Central memory CD8-positive, alpha-beta T cell (primary cell): ENCODE measurements around the gene COL23A1.

ENCODE experiments used
- ATAC-seq: fragments of 150-1000 bp; cut with Tn5 transposase; replicated peaks from 2 replicates; pipeline ENCODE4 v1.10.0; 2022; ENCODE audit warnings: mild to moderate bottlenecking, moderate FRiP score, moderate number of reproducible peaks; ENCODE audit not compliant: poor library complexity, severe bottlenecking; ENCODE audit errors: extremely low read depth
- DNase-seq, 2 donors: peaks; one replicate each; pipeline ENCODE4 v3.0.0; 2021; ENCODE audit warnings: low spot score in 2 of 2
- H3K27ac Mint-ChIP-seq: one replicate; pipeline ENCODE4 v1.8.0; 2022; ENCODE audit warnings: low read depth, mild to moderate bottlenecking, moderate library complexity, mixed read lengths
- H3K27me3 Mint-ChIP-seq: one replicate; pipeline ENCODE4 v1.8.0; 2022; ENCODE audit warnings: mixed read lengths
- H3K36me3 Mint-ChIP-seq: one replicate; pipeline ENCODE4 v1.8.0; 2022; ENCODE audit warnings: mild to moderate bottlenecking, moderate library complexity, mixed read lengths; ENCODE audit not compliant: insufficient read depth
- H3K4me1 Mint-ChIP-seq: one replicate; pipeline ENCODE4 v1.8.0; 2022; ENCODE audit warnings: mixed read lengths
- H3K4me3 Mint-ChIP-seq: one replicate; pipeline ENCODE4 v1.8.0; 2022; ENCODE audit warnings: mild to moderate bottlenecking, moderate library complexity, mixed read lengths
- H3K9me3 Mint-ChIP-seq: one replicate; pipeline ENCODE4 v1.8.0; 2022; ENCODE audit warnings: mixed read lengths

Gene COL23A1

DNA sequence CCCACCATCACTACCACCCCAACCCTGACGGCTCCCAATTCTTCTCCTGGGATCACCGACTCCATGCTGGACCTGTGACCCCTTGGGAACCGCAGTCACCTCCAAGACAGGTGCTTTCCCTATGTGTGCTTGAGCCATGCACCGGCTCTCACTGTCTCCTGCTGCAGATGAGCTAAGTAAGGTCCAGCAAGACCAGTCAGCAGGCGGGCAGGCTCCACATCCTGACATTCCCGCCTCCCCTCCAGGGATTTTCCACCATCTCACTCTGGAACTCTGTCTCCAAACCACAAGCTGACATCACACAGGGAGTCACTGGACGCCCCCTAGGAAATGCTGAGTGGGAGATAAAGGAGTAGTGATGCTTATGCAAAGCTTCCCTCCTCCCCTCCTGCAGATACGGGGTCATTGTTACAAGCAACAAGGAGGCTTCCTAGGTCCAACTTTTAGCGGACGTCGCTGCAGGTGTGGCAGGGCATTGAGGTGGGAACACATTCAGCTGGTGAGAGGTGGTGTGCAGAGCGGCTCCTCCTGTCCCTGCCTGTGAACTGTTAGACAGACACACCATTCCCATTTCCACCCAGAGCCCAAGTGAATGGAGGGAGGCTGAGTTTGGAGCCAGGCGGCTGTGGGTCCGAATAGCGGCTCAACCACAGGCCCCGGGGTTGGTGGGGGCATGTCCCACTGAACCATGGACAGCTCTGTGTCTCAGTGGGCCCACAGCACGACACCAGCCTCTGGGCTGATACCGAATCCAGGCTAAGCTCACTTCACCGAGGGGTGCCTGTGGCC, 228.3 kb downstream of the COL23A1 start:
- Mint-ChIP-seq H3K4me1 (no peaks in the 10 kb centered on the region), H3K36me3 (no peaks in the 10 kb centered on the region), H3K27me3 (peaks cover 27% of the 10 kb centered on the region), H3K4me3 (no peak overlapping the region), H3K27ac (no peak overlapping the region), H3K9me3 (no peaks in the 10 kb centered on the region)
- no peak for DNase-seq
- ATAC-seq = no peak

- Mint-ChIP-seq H3K4me3 (no peak overlapping the region), H3K9me3 (no peaks in the 10 kb centered on the region), H3K27ac (no peak overlapping the region), H3K27me3 (peaks cover 26% of the 10 kb centered on the region), H3K4me1 (peaks cover 5% of the 10 kb centered on the region), H3K36me3 (peaks cover 2% of the 10 kb centered on the region)
- DNase-seq = no peak
- no peak for ATAC-seq
Observed at GRCh38 chr5:178360926-178361235, 229.3 kb downstream of the COL23A1 start.

- no peak overlapping the region for H3K27ac Mint-ChIP-seq
- no peaks in the 10 kb centered on the region for H3K9me3 Mint-ChIP-seq
- peaks cover 2% of the 10 kb centered on the region for H3K36me3 Mint-ChIP-seq
- H3K27me3 Mint-ChIP-seq = peaks cover 22% of the 10 kb centered on the region
- peaks cover 5% of the 10 kb centered on the region for H3K4me1 Mint-ChIP-seq
- no peak overlapping the region for H3K4me3 Mint-ChIP-seq
- DNase-seq = no peak
- no peak for ATAC-seq
Observed at GRCh38 chr5:178360222-178360925, 229.8 kb downstream of the COL23A1 start.

- DNase-seq = no peak
- Mint-ChIP-seq H3K27me3 (peaks cover 21% of the 10 kb centered on the region), H3K4me3 (no peak overlapping the region), H3K27ac (no peak overlapping the region), H3K36me3 (peaks cover 2% of the 10 kb centered on the region), H3K9me3 (no peaks in the 10 kb centered on the region), H3K4me1 (peaks cover 5% of the 10 kb centered on the region)
- no peak for ATAC-seq
Observed at GRCh38 chr5:178359738-178360137, 230.5 kb downstream of the COL23A1 start.

GRCh38 chr5:178357678-178358077, 232.5 kb downstream of the COL23A1 start:
- no peaks in the 10 kb centered on the region for H3K9me3 Mint-ChIP-seq
- H3K4me3 Mint-ChIP-seq = no peak overlapping the region
- ATAC-seq = no peak
- no peak overlapping the region for H3K27ac Mint-ChIP-seq
- peaks cover 2% of the 10 kb centered on the region for H3K36me3 Mint-ChIP-seq
- peaks cover 5% of the 10 kb centered on the region for H3K4me1 Mint-ChIP-seq
- H3K27me3 Mint-ChIP-seq = peaks cover 41% of the 10 kb centered on the region
- no peak for DNase-seq

GRCh38 chr5:178357121-178357521, 233.1 kb downstream of the COL23A1 start:
- Mint-ChIP-seq H3K4me1 (peaks cover 5% of the 10 kb centered on the region), H3K36me3 (peaks cover 2% of the 10 kb centered on the region), H3K4me3 (no peak overlapping the region), H3K9me3 (no peaks in the 10 kb centered on the region), H3K27me3 (peaks cover 46% of the 10 kb centered on the region), H3K27ac (no peak overlapping the region)
- ATAC-seq (no peak), DNase-seq (no peak)

- Mint-ChIP-seq H3K9me3 (no peaks in the 10 kb centered on the region), H3K27ac (no peak overlapping the region), H3K4me3 (no peak overlapping the region), H3K27me3 (peaks cover 43% of the 10 kb centered on the region), H3K4me1 (peaks cover 5% of the 10 kb centered on the region), H3K36me3 (peaks cover 2% of the 10 kb centered on the region)
- ATAC-seq = no peak
- no peak for DNase-seq
Observed at GRCh38 chr5:178356431-178356872, 233.7 kb downstream of the COL23A1 start.

GRCh38 chr5:178355671-178356070, 234.5 kb downstream of the COL23A1 start:
- Mint-ChIP-seq H3K9me3 (no peaks in the 10 kb centered on the region), H3K27ac (no peak overlapping the region), H3K27me3 (peaks cover 46% of the 10 kb centered on the region), H3K4me1 (peaks cover 5% of the 10 kb centered on the region), H3K36me3 (peaks cover 2% of the 10 kb centered on the region), H3K4me3 (no peak overlapping the region)
- ATAC-seq (no peak), DNase-seq (no peak)

GRCh38 chr5:178353461-178353860, 236.7 kb downstream of the COL23A1 start:
- Mint-ChIP-seq H3K4me1 (peaks cover 5% of the 10 kb centered on the region), H3K9me3 (no peaks in the 10 kb centered on the region), H3K36me3 (peaks cover 2% of the 10 kb centered on the region), H3K27me3 (peaks cover 51% of the 10 kb centered on the region), H3K27ac (no peak overlapping the region), H3K4me3 (no peak overlapping the region)
- DNase-seq (no peak), ATAC-seq (no peak)

DNA sequence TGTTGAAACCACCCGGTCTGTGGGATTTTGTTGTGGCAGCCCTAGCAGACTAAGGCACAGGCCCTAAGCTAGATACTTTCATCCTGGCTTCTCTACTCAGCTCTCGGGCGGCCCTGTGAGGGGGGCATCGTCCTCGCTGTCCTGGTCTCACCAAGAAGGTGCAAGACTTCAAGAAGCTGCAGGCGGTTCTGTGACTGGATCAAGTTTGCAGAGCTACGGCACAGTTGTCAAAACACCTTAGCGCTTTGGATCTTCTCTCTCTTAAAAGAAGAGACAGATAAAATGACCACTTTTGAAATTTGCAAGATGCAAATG, 238.2 kb downstream of the COL23A1 start:
- H3K27ac Mint-ChIP-seq = no peak overlapping the region
- H3K4me1 Mint-ChIP-seq = peaks cover 5% of the 10 kb centered on the region
- no peak overlapping the region for H3K4me3 Mint-ChIP-seq
- H3K36me3 Mint-ChIP-seq = peaks cover 2% of the 10 kb centered on the region
- DNase-seq = no peak
- ATAC-seq = no peak
- H3K9me3 Mint-ChIP-seq = no peaks in the 10 kb centered on the region
- H3K27me3 Mint-ChIP-seq = peaks cover 51% of the 10 kb centered on the region

GRCh38 chr5:178351221-178352034, 238.8 kb downstream of the COL23A1 start:
- H3K36me3 Mint-ChIP-seq = peaks cover 2% of the 10 kb centered on the region
- H3K27ac Mint-ChIP-seq = no peak overlapping the region
- no peak overlapping the region for H3K4me3 Mint-ChIP-seq
- ATAC-seq = no peak
- H3K4me1 Mint-ChIP-seq = peaks cover 4% of the 10 kb centered on the region
- H3K9me3 Mint-ChIP-seq = no peaks in the 10 kb centered on the region
- H3K27me3 Mint-ChIP-seq = peaks cover 48% of the 10 kb centered on the region
- no peak for DNase-seq

GRCh38 chr5:178350361-178351220, 239.6 kb downstream of the COL23A1 start:
- no peaks in the 10 kb centered on the region for H3K36me3 Mint-ChIP-seq
- DNase-seq (no peak), ATAC-seq (no peak)
- no peak overlapping the region for H3K4me3 Mint-ChIP-seq
- no peaks in the 10 kb centered on the region for H3K9me3 Mint-ChIP-seq
- no peak overlapping the region for H3K27ac Mint-ChIP-seq
- H3K27me3 Mint-ChIP-seq = peaks cover 41% of the 10 kb centered on the region
- H3K4me1 Mint-ChIP-seq = no peaks in the 10 kb centered on the region
